Activated gamma-delta T cell treated with Interleukin-2 at 50 U/mL for 16 hours (primary cell): ENCODE results near the gene MYCBP2.

ENCODE experiments used
- DNase-seq: peaks from one replicate; pipeline ENCODE4 v3.0.0-alpha.2; 2020

Gene MYCBP2

DNA sequence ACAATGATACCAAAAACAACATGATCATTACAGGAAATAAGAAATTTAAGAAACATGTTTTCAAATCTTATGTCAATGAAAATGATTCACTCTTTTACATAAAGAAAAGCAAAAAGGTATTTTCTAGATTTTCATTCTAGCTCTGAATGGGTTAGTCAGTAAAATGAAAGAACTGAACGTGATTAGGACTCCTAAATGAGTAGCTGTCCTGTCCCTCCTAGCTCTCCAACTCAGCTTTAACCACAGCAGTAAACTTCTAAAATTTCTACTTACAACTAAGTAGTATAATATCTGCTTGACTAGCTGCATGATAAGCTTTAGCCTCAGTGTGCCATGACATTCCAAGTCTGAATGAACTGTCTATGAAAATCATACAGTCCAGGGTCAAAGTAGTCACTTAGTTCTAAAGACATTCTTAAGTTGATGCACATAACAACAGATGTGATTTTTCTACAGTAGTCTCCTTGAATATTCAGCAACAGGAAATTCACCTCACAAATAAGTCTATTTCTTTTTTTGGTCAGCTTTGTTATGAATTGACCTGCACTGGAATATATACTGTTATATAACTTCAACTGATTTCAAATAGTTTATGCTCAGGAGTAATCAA is 136.4 kb downstream of the MYCBP2 start:
- DNase-seq = no peak

DNA sequence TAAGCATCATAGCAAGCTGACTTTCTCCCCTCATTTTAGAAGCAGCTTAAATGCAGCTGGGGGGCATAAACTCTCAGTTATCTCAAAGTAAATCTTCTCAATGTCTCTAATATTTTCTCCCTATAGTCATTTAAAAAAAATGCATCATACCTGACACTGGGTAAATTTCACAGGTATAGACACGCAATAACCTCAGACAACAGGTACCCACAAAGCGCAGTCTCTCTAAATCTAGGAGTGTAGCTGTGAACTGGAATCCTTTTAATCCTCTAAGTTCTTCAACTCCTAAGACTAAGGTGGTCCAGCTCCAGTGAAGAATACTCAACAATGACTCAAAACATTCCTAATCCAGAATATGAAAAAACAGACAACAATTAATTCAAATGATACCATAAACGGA is 141.2 kb downstream of the MYCBP2 start:
- DNase-seq = no peak

DNA sequence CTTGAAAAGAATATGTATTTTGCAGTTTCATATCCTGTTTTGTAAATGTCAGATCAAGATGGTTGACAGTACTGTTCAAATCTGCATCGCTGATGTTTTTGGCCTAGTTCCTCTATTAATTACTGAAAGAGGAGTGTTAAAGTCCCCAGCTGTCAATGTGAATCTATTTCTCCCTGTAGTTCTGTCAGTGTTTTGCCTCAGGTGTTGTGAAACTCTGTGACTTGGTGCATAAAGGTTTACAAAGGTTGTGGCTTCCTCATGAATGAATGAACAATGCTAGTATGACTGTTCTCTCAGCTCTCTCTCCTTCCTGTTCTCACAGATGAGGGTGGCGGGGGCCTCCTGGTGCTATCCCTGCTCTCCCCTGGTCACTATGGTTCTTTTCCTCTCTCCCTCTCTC is 142.4 kb downstream of the MYCBP2 start:
- no peak for DNase-seq

DNA sequence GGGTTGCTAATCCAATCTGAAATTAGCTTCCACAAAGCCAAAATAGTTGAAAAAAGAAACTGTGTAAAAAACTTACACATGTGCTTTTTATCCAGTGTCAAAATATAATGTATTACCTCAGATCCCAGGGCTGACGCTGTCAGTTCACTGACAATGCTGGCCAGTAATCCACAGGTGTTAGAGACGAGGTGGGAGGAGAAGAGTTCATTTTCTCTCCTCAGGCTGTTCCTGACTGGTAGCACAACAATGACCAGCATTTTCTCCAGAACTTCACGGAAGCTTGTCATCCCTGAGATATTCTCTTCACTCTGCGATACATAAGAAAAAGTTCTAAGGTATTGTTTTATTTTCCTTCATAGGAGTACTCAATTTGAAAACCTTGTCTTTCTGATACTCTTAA is 146.9 kb downstream of the MYCBP2 start:
- DNase-seq = no peak

DNA sequence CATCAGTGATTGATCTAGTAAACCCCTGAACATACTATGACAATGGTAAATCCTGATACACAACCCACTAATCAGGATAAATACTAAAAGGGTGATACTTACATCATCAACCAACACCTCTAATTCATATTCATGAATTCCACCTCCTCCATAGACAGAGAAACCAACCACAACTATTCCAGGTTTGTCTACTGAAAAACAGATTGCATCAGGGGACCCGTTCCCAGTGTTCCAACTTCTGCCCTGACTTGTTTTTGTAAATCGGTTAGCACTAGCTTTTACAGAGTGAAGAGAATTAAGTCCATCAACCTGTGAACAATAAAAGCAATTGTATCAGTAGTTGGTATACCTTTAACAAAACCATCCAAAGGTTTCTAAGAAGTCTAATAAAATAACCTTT is 149.2 kb downstream of the MYCBP2 start:
- DNase-seq = no peak

DNA sequence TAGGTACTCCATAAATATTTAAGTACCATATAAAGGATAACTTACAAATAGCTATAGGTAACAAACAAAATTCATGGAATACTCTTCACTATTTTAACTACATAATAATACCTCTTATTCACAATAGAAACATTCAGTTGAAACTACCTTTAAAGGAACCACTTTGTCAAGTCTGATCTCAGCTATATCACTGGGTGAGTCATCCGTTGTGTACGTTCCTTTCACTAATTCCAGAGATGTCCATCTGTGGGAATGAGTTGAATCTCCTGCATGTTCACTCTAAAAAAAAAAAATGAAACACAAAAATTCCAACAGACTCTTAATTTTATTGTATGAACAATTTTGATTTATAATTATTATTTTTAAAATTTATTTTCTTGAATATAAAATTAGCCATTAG is 150.5 kb downstream of the MYCBP2 start:
- no peak for DNase-seq

DNA sequence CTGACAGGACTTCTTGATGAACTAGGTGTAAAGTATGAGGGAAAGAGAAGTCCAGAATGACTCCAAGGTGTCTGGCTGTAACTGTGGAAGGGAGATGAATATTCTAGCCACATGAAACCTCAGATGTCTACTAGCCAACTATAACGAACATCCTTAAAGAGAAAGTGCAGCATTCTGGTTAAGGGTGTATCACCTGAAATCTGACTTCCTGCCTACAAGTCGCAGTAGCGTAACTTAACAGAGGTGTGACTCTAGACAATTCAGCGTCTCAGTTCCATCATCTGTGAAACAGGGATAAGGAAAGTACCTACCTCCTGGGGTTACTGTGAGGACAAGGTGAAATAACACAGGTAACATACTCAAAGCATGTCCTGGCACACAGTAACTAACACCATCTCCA is 154.2 kb downstream of the MYCBP2 start:
- DNase-seq = no peak

DNA sequence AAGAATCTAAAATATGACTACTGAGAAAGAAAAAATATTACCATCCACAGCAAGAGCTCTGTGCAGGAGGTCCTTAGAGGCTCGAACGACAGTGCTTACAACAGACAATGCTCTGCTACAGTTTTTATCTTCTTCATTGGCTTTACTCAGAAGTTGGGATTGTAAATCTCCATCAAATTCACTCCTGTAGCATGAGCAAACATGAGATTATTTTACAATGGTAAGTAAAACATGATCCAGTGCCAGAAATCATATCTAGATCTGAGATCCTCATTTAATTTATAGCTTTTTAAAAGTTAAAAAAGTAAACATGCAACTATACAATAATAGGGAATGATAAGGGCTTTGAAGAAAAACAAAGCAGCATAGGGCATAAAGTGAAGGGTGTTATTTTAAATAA is 155.4 kb downstream of the MYCBP2 start:
- no peak for DNase-seq

DNA sequence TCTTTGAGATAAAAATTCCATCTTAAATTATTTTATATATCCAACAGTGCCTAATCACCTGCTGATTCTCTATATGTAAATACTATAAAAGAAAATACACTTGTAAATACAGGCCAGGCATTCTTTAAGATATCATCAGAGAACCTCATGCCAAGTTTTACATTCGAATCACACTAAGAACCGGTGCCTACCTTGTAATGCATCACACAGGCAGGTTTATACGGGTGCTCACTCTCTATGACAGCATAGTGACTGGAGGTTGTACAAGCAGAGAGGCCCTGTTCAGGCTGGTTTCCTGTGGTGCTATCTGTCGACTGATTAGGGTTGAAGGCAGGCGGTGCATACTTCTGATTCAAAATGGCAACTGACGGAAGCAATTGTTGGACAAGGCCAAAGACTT is 158.7 kb downstream of the MYCBP2 start:
- no peak for DNase-seq

DNA sequence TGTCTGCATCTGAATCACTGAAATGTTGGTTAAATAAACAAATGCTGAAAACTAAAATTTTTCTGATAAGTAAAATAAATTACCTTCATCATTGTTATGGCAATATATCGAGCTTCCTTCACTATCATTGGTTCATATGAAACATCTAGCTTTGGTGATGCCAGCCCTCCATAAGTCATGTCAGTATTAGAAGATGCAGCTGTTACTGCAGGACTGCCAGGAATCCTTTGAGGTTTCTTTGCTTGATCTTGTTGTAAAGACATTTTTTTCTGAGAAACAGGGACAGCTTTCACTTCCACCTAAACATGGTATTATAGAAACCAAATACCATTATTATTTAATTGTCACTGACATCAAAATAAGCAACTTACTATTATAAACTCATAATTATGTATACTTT is 176.2 kb downstream of the MYCBP2 start:
- DNase-seq = no peak

DNA sequence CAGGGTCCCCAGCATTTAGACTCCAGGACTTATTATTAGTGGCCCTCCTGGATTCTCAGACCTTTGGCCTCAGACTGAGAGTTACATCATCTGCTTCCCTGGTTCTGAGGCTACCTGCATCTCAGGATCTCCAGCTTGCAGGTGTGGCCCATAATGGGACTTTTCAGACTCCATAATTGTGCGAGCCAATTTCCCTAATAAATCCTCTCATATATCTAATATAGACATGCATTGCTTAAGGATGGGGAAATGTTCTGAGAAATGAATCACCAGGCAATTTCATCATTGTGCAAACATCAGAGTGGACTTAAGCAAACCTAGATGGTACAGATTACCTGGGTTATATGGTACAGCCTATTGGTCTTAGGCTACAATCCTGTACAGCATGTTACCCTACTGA is 183.5 kb downstream of the MYCBP2 start:
- no peak for DNase-seq

DNA sequence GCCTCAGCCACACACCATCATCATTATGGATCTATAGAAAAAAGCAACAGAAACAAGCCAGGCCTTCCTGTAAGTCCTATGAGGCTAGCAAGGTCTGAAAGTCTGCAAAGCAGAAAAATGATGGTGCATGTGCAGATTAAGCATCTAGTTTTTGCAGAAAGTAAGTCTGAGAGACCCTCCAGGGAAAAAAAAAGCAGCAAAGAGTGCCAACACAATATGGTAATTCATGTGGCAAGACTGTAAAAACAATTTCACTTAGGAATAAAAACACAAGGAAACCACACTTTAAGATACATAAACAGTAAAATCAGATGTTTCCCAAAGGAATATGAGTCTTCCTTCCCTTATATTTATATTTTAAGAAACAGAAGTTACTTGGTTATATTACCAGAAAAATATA is 187.6 kb downstream of the MYCBP2 start:
- no peak for DNase-seq

DNA sequence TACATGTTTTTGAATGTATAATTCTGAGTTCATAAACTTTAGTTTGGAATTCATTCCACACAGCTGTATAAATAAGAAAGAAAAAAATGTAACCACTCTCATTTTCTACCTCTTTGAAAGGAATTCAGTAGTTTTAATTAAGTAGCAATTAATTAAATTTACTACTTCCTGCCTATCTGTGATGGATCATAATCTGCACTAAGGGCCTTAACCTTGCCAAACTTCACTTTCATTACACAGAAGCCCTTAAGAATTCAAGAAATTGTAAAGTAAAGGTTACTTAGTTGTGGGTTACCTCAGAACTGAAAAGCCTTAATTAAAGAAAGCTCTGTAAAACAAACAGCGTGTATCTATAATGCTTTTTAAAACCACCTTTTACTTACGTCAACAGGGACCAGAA is 188.1 kb downstream of the MYCBP2 start:
- no peak for DNase-seq

DNA sequence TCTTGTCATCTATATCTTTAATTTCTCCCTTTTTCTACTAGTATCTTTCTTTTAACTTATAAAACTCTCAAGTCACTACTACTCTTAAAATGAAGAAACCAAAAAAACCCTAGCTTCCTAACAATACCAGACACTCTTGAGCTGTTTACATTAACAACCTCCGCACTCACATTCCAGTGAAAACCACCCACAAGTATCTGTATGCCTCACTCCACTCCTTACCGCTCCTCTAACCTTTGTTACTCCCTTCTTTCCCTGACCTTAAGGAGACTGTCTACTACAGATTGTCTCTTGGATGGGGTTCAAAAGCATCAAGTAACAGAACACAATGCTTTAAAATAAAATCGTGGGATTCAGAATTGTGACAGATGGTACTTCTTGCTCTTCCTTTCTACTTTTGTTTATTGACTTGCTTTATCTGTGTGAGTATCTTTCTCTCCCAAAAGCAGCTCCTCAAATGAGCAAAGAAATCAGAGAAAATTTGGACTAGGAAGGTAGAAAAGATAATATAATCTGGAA is 189.9 kb downstream of the MYCBP2 start:
- DNase-seq = no peak

DNA sequence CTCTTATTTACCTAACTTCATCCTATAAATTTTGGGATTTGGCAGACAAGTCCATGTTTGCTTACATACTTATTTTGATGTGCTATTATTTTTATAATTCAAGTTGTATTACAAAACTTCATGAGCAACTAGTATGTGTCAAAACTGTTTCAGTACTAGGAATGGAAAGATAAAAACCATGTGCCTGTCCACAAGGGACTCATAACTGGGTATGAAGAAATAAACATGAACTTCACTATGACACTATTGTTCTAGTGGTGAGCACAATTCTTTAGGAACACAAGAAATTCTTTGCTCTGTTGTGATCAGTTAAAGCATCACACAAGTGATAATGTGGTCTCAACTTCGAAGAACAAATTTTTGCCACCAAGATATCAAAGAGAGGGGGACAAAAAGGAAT is 202.5 kb downstream of the MYCBP2 start:
- no peak for DNase-seq

DNA sequence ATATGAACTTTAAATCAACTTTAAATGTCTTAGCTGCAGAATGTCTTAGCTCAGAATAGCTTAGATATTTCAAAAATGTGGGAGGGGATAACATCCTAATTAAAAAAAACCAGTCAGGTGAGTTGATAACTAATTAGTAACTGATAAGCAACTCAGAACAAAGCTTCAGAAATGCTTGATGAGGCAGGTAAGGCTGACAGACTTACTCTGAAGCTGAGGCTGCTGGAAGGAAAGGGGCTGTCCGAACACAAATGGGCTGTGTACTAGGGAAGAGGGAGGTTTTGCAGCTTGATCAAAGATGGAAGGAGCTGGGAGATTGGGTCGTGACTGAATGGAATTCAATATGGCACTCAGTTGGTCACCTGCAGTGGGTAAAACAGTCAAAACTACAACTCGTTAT is 208.8 kb downstream of the MYCBP2 start:
- DNase-seq = no peak

DNA sequence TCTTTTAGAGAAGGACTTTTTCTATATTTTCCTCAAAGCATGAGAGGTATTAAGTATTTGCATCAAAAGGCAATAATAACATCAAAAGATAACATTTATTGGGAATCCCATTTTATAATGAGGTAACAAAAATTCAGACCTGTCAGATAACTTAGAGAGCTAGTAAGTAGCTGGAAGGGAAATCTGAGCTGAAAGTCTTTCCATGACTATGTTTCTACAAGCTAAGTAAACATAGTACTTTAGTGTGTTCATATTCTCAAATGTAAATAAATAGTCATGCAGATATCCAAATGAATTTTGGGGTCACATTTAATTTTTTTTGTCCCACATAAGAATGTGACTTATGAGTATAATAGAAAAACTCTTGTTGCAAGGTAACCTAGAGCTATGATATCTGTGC is 212.6 kb downstream of the MYCBP2 start:
- DNase-seq = no peak

DNA sequence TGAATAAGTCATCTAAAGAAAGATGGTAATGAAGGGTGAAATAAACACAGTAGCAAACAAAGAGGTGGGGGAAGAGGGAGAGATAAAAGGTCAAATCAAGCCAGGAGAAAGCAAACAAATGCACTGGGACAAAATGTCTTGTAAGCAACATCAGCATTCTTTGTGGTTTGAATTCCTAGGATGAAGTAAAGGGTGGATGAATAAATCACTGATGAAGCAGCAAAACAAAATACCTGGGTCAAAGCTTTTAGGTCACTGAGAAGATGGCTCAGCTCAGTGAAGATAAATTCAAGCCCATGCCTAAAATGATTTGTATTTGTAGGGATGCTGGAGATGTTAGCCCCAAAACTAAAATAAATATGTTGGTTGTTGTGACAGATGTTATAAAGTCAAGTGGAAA is 213.4 kb downstream of the MYCBP2 start:
- no peak for DNase-seq

DNA sequence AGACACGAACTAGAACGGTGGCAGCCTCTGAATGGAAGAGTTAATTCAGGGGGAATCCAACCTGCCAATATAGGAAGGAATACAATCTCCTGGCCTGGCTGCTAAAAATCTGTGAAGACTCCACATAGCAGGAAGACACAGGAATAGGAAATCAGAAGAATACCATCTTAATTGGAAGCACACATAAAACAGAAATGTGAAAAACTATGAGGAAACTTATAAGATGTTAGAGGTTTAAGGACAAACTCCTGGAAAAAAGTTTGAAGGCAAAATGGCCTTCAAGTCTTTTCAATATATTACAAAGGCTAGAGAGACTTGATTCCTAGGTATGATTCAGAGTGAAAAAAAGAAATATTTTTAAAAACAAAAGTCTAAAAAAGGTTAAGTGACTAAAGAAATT is 221.8 kb downstream of the MYCBP2 start:
- DNase-seq = no peak

DNA sequence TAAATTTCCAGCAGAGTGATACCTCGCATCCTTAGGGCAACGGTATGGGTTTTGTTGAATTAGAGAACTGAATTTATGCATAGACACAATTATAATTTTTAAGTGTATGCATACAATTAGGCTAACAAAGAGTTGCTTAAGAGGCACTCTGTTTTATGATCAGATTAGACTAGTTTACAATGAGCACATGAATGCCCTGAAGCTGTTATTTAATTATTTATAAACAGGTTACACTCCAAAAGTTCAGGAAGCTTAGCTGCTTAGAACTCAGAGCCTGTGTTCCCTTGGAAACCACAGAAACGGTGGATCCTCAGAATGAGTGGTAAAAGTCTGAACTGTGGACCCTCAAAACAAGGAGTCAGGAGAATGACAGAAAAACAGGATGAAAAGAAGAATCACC is 227.5 kb downstream of the MYCBP2 start:
- DNase-seq = no peak

DNA sequence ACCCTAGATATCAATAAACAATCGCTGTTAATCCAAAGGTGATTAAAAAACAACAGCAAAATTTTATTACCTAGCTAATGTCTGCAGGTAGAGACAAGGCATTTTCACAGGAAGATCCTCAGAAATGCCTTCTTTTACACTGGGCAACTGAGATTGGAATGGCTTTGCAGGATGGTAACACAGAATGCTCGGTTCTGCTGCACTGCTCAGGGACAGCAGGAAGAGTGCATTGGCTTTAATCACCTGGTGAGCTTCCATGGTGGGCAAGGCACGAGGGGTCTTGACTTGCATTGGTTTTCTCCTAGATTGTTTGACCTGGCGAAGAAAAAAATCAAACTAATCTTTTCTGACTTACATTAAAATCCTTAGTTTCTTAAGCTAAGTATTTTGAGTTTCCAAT is 231.6 kb downstream of the MYCBP2 start:
- DNase-seq = no peak

DNA sequence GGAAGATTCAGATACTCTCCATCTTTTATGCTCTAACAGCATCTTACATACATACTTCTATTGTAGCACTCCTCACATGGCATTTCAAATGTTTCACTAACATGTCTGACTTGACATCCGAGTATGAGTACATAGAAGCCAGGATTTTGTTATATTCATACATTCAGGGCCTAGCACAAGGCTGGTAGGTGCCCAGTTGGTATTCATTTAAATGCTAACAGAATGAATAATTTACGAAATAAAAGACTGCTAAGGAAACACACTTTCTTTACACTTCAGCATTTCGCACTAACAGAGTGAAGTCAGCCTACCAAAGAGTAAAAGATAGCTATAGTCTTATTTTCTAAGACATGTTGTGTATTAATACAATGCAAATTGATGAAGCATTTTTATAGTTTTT is 232.1 kb downstream of the MYCBP2 start:
- no peak for DNase-seq

DNA sequence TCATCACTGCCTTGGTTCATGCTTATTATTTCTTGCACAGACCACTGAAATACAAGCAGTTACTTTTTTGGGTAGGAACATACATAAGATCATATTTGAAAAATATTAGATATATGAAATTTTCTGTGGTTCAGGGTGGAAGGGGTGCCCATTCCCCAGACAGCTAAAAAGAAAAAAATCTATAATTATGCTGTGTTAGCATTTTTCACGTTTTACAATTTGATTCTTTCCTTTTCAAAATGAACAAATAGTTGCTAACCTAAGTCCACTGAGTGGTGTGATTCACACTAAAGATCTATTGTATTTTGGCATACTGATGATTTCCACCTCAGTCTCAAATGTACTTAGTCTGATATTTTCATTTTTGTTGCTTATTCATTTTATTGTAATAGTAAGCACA is 233.2 kb downstream of the MYCBP2 start:
- DNase-seq = no peak

DNA sequence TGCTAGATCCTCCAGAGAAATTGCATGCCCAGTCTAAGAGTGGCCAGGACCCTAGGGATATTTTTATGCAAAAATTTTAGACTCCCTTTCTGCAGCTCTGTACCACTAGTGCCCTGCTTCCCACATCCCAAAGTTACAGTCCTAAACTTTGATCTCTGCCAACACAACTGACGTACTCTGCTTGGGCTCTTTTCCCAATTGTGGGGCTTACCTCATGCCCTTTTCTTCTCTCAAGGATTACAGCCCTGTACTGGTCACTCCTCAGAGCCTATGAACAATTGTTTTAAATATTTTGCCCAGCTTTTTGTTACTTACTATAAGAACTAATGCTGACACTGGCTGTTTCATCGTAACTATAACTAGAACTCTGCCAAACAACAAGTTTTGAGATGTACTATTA is 242.1 kb downstream of the MYCBP2 start:
- DNase-seq = no peak

DNA sequence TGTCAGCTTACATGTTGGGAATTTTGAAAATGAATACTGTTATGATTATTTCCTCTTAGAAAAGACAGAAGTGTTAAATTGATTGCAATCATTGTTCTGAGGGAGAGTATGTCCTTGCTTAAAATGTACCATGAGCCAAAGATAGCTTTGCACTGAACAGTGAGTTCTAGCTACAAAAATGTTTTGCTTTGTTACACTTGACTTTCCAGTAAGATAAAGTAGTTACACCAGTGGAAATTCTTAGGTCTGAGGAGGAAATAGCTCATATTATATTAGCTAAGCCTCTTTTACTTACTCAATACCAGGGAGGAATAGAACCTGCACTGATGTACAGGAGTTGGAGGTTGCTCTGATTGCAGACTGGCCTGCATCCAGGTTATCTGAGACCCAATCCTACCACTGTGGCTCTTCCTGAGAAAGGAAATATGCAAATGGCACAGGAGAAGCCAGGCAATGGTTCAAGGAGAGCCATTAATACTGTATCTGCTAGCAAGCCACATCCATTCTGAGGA is 246.9 kb downstream of the MYCBP2 start:
- DNase-seq = no peak

DNA sequence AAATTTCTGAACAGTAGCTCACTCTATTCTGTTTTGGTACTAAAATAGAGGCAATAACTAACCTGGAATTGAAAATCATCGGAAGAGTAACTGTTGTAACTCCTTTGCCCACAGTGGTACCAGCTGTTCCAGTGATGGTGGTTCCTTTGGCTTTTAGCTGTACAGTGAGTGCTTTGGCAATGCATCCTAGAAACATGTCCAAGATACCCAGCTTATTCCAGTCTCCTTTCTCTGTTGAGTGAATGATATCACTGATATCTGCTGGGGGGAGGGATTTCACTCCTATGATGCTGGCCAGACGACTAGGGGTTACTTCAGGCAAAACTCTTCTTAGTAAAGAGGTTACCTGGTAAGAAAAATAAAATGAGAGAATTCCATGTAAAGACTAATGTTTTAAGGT is 259.4 kb downstream of the MYCBP2 start:
- no peak for DNase-seq
